Measurements from ENCODE around the gene PRPS1L1.

GRCh38 chr7:18045171-18045570, 17.5 kb upstream of the PRPS1L1 start:
- TF ChIP-seq CTCF (IDR thresholded peaks at IDR 0.05; ENCODE audit: low read depth, low read length), result no peak
- no peak for TF ChIP-seq EZH2phosphoT487 (IDR thresholded peaks at IDR 0.05; ENCODE audit: low read depth)
